ENCODE measurements around the gene ABLIM1. TPM values are rescaled to one million over a fixed set of nuclear protein-coding genes. Genes with fewer than 3 reads are reported as not detected.

Gene ABLIM1
- total and polyA plus RNA-seq, 8 donors = 28.1 to 276 (median 92.9) TPM

GRCh38 chr10:114521255-114521654 is 136.8 kb downstream of the ABLIM1 start:
- no peak for TF ChIP-seq EP300 (IDR thresholded peaks at IDR 0.05)
- peak in 2 of 3 donors; percentile 24 to 35 for TF ChIP-seq POLR2AphosphoS5 (IDR thresholded peaks at IDR 0.05)
- TF ChIP-seq CTCF (IDR thresholded peaks at IDR 0.05) = no peak
- H3K4me1 ChIP-seq = peaks cover 46 to 95% (median 72%) of the 10 kb centered on the region in 4 donors
- H3K4me3 ChIP-seq = no peak overlapping the region
- 77 to 84% (median 81%) methylated on average over 3 of the region's 3 CpGs for WGBS, 5 donors
- peak overlapping the region; percentile 83 to 93 (median 84) for H3K27ac ChIP-seq
- H3K9me3 ChIP-seq = no peaks in the 10 kb centered on the region
- DNase-seq = peak in 1 of 2 donors; percentile 54
- no peaks in the 10 kb centered on the region for H3K36me3 ChIP-seq
- no peaks in the 10 kb centered on the region for H3K27me3 ChIP-seq
- intact Hi-C loops (cut with DNase I; ENCODE audit: low total_unique reads) = no loop called here

DNA sequence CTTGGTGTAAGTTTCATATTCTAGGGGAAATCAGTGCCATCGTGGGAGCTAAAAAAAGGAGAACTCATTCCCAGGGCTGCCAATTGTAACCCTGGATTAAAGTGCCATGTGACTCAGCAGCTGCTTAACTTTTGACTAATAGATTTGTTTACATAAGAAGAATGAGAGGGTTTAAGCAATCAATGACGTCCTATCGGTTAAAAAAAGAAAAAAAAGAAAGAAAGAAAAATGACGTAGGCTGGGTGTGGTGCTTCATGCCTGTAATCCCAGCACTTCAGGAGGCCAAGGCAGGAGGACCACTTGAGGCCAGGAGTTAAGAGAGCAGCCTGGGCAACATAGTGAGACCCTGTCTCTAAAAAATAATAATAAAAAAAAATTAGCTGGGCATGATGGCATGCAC is 137.6 kb downstream of the ABLIM1 start:
- Histone ChIP-seq H3K27me3 (no peaks in the 10 kb centered on the region), H3K27ac (peak overlapping the region; percentile 83 to 97 (median 89)), H3K9me3 (no peaks in the 10 kb centered on the region), H3K4me3 (no peak overlapping the region), H3K36me3 (no peaks in the 10 kb centered on the region), H3K4me1 (peaks cover 46 to 94% (median 72%) of the 10 kb centered on the region in 4 donors)
- intact Hi-C loops (cut with DNase I; ENCODE audit: low total_unique reads) = no loop called here
- peak in 1 of 2 donors; percentile 79 for DNase-seq
- TF ChIP-seq CTCF (IDR thresholded peaks at IDR 0.05) (no peak), POLR2AphosphoS5 (IDR thresholded peaks at IDR 0.05) (peak in 2 of 3 donors; percentile 9 to 15)
- WGBS, 5 donors = 13 to 35% (median 24%) methylated on average over 4 of the region's 4 CpGs

GRCh38 chr10:114519756-114520293 is 138.2 kb downstream of the ABLIM1 start:
- H3K27ac ChIP-seq = peak overlapping the region; percentile 83 to 97 (median 89)
- DNase-seq = peak; percentile 45 to 71
- WGBS, 5 donors = 37 to 52% (median 44%) methylated on average over 2 of the region's 2 CpGs
- H3K9me3 ChIP-seq = no peaks in the 10 kb centered on the region
- no peak overlapping the region for H3K4me3 ChIP-seq
- H3K4me1 ChIP-seq = peaks cover 40 to 94% (median 70%) of the 10 kb centered on the region in 4 donors
- no peaks in the 10 kb centered on the region for H3K27me3 ChIP-seq
- intact Hi-C loops (cut with DNase I; ENCODE audit: low total_unique reads) = no loop called here
- TF ChIP-seq POLR2AphosphoS5 (IDR thresholded peaks at IDR 0.05) (peak in 2 of 3 donors; percentile 3 to 22), POLR2A (IDR thresholded peaks at IDR 0.05) (no peak)
- H3K36me3 ChIP-seq = no peaks in the 10 kb centered on the region

DNA sequence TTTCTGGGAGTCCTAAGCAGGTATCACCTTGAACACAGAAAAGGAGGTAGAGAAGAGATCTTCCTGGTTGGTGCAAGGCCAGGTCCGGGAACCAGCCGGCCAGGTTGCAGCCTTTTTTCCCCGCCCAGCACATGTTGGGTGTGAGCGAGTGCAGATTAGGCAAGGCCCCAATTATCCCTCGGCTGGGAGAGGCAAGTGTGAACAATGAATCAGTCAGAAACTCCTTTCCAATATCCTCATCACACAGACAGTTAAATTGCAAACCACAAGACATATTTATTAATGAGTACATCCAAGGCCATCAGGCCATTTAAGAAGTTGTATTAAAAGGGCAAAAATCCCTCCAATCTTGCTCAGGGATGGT is 138.8 kb downstream of the ABLIM1 start:
- DNase-seq = peak; percentile 89 to 90
- TF ChIP-seq CTCF (IDR thresholded peaks at IDR 0.05) (no peak), EP300 (IDR thresholded peaks at IDR 0.05) (no peak), POLR2A (IDR thresholded peaks at IDR 0.05) (no peak), POLR2AphosphoS5 (IDR thresholded peaks at IDR 0.05) (peak in 2 of 3 donors; percentile 69 to 85)
- H3K27me3 ChIP-seq = no peaks in the 10 kb centered on the region
- intact Hi-C loops (cut with DNase I; ENCODE audit: low total_unique reads) = no loop called here
- WGBS, 5 donors = 33 to 61% (median 44%) methylated on average over 5 of the region's 5 CpGs
- no peaks in the 10 kb centered on the region for H3K36me3 ChIP-seq
- peak overlapping the region; percentile 83 to 97 (median 89) for H3K27ac ChIP-seq
- no peaks in the 10 kb centered on the region for H3K9me3 ChIP-seq
- H3K4me1 ChIP-seq = peaks cover 38 to 94% (median 70%) of the 10 kb centered on the region in 4 donors
- no peak overlapping the region for H3K4me3 ChIP-seq
